Renal pelvis (tissue), 4 donors: ENCODE results near the gene FCRLA. TPM values are rescaled to one million over a fixed set of nuclear protein-coding genes. Genes with fewer than 3 reads are reported as not detected.

Experiments used
- DNase-seq: peaks from one replicate; pipeline ENCODE4 v3.0.0-alpha.2; 2013
- polyA plus RNA-seq, 3 donors: library from polyadenylated mRNA; unstranded; fragments of 120-200 nt; gene quantifications; one replicate each; pipeline ENCODE4 v1.2.1, GENCODE V29; 2013; ENCODE audit not compliant: insufficient read length in 3 of 3

FCRLA gene
- polyA plus RNA-seq, 3 donors, result 0.24 TPM; not detected in 2

GRCh38 chr1:161731981-161732718 lies 25.1 kb downstream of the FCRLA start:
- no peak for DNase-seq

- no peak for DNase-seq
Measured at GRCh38 chr1:161733526-161733925, 26.5 kb downstream of the FCRLA start.

- no peak for DNase-seq
Measured at GRCh38 chr1:161735837-161736236, 28.8 kb downstream of the FCRLA start.

GRCh38 chr1:161736335-161736969 lies 29.4 kb downstream of the FCRLA start:
- DNase-seq, result no peak

GRCh38 chr1:161737625-161738024 lies 30.6 kb downstream of the FCRLA start:
- DNase-seq, result no peak

- DNase-seq, result no peak
Measured at GRCh38 chr1:161738627-161739287, 31.7 kb downstream of the FCRLA start.

GRCh38 chr1:161739865-161740566 lies 33.0 kb downstream of the FCRLA start:
- DNase-seq, result no peak

GRCh38 chr1:161740921-161741320 lies 33.9 kb downstream of the FCRLA start:
- DNase-seq, result no peak

GRCh38 chr1:161743231-161743630 lies 36.2 kb downstream of the FCRLA start:
- no peak for DNase-seq

GRCh38 chr1:161747801-161748200 lies 40.8 kb downstream of the FCRLA start:
- no peak for DNase-seq

GRCh38 chr1:161749509-161750407 lies 42.7 kb downstream of the FCRLA start, which contains the start of gene DUSP12:
Gene DUSP12 (plus strand): TSS chr1:161749786. CDS start chr1:161749802, 16 bp downstream.
- DNase-seq, result peak; percentile 94

GRCh38 chr1:161763522-161764098 lies 56.6 kb downstream of the FCRLA start:
- DNase-seq, result no peak

Other genes starting within 250 kb of the FCRLA start
- gene FCGR2A, start 201.8 kb upstream of the FCRLA start, polyA plus RNA-seq, result 1 to 10 TPM; 4.3 to 4.9 (median 4.7) TPM
- gene HSPA6, start 182.7 kb upstream of the FCRLA start, polyA plus RNA-seq, result under 1 TPM; 0.27 to 0.70 (median 0.57) TPM
- gene FCGR3A, start 157.4 kb upstream of the FCRLA start, polyA plus RNA-seq, result 1 to 10 TPM; 1.7 to 1.8 (median 1.8) TPM
- gene FCGR3B, start 76.1 kb upstream of the FCRLA start, polyA plus RNA-seq, result under 1 TPM in 2 of 3 donors, not detected in 1; 0.25 to 0.38 TPM
- under 1 TPM; 0.47 to 0.84 (median 0.47) TPM for gene FCGR2B, start 44.1 kb upstream of the FCRLA start, polyA plus RNA-seq
- gene FCRLB, start 14.3 kb downstream of the FCRLA start, polyA plus RNA-seq, result 1 to 10 TPM; 5.4 to 6.1 (median 5.9) TPM
- gene DUSP12, start 42.6 kb downstream of the FCRLA start, polyA plus RNA-seq, result 10 to 100 TPM; 36.6 to 52.7 (median 46.2) TPM
- 10 to 100 TPM; 26.6 to 32.6 (median 27.5) TPM for gene ATF6, start 59.1 kb downstream of the FCRLA start, polyA plus RNA-seq